HG03460 (cell line): ENCODE measurements around the gene SAMD13.

Experiments used
- ATAC-seq: cut with Tn5 transposase; IDR thresholded peaks from one replicate; pipeline ENCODE4 v1.9.1; 2021; ENCODE audit not compliant: unreplicated experiment

Gene SAMD13

DNA sequence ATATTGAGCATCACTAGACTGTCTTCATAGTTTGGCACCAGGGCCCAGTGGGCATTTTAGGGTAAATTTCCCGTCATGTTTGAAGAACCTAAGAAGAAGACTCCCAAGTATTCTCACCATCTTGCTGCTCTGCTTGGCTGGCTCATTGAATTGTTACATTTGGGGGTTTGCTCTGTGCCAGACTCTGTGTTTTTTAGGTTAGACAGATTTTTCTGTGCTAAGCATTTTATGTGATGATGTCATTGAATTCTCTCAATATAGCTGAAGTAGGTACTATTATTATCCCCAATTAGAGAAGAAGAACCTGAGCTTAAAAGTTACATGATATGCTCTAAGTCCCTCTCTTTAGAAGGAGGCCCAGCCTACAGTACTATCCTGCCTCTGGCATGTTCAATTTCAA lies 68.8 kb downstream of the SAMD13 start:
- ATAC-seq: no peak

DNA sequence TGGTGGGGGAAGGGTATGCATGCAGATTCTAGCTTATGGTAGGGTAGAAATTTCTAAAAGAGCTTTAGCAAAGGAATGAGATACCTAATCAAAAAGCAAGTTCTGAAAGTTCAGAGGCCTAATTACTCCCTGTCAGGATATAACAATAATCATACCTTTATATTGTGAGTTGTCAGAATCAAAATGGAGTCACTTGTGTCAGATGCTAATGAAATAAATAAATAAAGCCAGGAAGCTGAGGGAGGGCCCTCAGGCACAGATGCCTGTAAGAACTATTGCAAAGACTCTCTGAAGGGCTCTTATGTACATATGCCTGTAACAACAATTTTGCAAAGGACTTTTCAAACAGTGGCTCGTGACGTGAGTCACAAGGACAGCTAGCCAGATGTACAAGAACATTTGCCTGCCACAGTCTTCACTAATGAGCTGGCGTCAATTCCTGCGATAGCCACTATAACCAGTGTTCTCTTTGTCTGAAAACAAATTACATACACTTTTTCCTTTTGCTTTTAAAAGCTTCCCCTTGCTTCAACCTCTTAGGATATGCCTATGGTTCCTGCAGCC lies 69.4 kb downstream of the SAMD13 start:
- no peak for ATAC-seq

DNA sequence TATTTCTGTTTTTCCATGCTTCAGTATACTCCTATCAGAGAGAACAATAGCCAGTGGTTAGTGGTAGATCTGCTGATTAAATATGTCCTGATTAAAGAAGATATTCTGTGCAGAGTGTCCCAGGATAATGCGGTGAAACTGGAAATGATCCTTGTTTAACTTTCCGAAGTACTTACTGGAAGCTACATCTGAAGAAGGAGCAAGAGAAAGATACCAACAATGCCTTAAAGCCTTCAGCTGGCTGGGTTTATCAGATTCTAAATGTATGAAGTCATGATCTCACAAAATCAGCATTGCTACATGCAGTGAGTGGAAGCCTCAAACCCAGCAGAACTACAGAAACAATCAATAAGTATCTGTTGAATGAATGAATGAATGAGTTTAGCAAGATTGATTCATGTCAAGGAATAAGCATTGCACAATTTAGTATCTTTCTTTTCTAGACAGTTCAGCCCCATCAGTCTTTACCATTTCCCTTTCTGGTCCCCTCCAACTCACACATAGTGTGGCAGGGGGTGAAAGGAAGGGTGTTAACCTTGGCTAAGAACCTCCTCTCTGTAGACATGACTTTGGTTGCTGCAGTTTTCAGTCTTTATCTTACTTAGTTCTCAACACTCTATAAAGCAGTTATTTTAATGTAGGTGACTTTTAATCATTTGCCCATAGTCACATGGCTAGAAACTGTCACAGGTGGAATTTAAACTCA lies 72.1 kb downstream of the SAMD13 start:
- ATAC-seq: no peak

DNA sequence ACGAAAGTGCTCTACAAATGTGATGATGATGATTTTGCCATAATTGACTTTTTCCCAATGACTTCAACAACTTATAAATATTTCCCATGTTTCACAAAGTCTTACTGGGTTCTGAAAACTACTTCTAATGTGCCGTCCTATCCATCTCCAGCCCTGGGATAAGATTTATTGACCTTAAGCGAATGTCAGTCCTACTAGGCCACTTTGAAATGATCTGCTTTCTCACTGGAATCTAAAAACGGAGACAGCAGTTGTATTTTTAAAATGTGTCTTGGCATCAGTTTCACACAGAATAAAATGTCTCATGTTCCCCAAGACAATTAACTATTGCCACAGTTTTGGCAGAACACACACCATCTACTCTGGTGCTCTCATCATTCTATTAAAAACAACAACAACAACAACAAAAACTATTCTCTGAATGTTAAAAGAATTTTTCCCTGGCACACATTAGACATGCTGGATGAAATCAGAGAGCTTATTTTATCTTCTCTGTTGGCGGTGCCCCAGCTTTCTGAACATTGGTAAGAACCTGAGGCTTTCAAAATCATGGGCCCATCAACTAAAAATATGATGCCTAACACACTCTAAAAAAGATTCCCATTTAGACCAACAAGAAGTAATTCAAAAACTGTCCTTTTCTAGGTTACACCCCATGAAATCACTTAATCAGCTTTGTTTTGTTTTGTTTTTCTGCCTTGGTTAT lies 73.6 kb downstream of the SAMD13 start:
- no peak for ATAC-seq

DNA sequence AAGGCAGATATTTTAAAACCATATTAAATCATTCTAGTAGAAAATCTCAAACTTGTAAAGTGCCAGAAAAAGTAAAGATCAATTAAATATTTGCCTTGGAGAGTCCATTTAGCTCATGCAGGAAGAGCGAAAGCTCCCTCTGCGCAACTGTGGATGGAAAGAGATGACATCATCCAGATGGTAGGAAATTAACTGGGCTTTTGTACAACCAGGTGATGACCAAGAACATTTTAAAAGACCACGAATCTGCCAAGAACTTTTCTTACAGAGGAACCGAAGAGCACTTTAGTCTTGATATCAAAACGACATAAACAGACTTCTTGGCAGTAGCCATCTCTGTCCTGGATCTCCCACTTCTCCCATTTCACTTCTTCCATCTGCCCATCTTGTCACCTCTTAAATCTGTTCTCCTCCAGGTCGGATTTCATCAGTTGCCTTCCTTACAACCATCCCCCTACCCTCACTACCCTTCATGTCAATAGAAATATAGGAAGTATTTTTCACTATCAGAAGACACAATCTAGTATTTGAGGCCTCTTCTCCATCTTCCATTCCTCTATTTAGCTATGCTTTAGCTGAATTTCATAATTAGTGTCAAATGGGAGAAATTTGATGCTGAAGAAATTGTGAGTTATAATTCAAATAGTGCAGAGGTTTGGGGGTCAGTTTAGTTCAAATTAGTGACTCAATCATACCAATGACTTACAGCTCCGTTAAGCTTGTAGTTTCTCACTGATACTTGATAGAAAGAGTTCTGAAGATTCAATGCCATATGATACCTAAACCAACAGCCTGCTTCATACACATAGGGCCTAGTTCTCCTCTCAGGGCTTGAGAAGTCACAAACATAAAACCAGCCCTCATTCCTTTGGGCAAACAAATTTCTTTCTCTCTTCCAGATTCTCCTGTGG lies 74.7 kb downstream of the SAMD13 start:
- ATAC-seq: no peak

DNA sequence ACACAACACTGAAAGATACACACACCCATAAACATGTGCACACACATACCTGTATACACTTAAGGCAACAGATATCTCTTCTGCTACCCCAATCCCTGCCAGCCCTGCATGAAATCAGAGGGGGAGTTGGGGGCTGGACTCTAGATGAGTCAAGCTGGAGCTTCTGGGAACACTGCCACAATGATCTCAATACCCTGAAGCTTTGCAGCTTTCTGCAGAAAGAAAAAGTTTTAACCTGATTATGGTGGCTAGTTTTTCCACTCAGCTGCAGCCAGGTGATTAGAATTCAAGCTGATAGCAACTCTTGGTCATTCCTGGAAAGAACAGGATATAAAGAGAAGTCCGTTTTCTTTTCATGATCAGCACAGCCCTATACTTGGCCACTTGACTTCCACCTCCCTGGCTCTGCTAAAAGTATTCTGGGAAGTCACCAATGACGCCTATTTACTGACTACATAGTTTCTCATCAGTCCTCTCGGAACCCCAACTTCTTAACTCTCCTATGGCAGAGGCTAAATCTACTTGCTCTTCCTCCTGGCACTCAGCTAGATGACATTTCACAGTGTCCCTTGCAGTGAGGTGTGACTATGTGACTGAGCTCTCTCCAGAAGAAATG lies 76.1 kb downstream of the SAMD13 start:
- ATAC-seq: no peak

DNA sequence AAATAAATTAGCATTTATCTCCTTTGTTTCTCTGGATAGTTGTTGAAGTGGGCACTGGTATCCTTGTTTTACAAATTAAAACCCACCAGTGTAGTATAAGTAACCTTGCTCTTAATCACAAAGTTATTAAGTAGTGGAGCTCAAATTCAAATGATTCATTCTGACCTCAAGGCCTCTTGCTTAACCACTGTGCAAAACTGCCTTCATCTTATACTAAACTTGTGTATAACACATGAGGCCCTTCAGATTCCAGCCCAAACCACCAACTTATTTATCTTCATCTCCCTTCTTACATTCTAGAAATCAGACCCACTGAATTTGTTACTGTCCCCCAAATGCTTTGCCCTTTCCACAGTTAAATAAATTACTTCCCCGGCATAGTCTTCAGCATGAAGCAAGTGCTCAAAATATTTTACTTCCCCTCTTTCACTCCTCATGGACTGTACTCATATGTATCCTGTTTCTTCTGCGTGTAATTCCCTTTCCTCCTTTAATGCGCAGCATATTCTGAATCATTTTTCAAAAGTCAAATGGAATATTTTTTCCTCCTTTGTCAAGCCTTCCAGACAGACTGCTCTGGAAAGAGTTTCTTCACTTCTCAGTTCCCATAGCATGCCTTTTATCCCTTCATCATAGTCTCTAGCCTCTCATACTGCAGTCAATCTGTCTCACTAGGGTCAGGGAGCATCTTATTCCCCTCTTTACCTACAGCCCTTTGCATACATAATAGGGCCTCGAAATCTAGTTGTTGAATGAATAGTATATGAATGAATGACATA lies 77.8 kb downstream of the SAMD13 start:
- no peak for ATAC-seq

DNA sequence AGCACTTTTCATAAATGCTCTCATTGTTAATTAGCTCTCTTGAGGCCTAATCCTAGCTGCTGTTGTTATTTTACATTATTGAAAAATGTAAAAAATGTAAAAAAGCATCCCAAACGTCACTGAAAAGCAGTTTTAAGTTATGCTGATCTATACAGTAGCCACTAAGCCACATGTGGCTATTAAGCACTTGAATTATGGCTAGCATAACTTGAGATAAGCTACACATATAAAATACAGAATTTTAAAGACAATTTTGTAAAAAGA lies 78.3 kb downstream of the SAMD13 start:
- ATAC-seq: no peak

DNA sequence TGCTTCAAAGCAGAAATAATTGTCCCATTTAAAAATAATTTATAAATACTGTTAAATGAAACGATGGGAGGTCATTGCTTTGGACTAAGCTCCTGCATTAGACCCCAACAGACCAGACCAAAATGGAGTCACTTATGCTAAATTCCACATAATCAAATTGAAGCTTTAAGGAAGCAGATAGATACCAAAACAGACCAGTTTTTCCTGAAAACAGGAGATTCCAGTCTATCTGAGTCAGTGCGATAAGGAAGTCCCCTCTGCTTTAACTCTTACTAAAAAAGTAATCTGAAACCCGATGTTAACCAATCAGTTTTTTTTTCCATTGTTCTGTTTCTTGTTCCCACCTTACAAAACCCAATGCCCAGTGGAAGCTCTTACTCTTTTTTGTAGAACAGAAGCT lies 80.6 kb downstream of the SAMD13 start:
- ATAC-seq: no peak

DNA sequence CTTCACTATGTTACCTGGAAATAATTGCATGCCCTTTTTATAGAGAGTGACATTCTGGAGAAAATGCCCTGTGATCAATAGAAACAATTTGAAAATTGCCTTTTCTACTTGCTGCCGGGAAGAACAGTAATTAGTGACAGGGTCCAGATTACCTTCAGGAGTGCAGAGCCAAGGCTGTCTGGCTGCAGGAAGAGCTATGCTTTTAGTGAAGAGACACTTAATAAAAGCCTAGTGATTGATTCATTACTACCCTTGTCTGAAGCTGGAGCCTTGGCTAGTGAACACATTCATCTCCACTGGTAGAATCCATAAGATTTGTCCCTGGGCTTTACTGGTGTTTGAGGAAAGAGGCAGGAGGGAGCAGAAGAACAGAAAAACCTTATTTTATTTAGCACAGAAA lies 83.8 kb downstream of the SAMD13 start:
- no peak for ATAC-seq

DNA sequence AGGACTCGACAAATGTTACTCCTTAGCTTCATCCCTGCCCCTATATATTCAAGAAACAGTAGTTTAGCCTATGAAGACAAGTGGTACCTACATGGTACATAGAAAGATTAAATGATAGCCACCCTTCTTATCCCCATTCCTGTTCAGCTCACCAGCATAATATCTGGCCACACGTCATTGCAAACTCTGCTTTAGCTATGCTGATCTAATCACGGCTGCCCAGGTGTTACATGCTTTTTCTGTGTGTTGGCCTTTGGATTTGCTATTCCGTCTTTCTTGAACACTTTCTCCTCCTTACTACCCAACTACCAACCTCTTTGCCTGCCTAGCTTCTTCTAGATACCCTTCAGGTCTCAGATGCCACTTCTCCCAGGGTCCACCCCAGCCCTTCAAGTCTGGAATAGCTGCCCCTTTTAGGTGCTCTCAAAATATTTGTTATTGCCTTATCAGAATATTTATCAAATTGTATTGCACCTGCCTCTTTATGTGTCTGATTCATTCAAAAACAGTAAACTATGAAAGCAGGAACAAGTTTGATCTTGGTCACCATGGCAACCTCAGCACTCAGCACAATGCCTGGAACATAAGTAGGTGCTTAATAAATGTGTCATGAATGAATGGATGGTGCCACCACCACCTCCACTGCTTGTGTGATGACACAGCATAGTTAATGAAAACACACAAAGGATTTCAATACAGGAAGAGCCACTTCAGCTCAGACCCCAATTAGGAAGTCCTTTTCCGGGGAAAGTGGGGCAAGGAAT lies 85.4 kb downstream of the SAMD13 start:
- no peak for ATAC-seq

DNA sequence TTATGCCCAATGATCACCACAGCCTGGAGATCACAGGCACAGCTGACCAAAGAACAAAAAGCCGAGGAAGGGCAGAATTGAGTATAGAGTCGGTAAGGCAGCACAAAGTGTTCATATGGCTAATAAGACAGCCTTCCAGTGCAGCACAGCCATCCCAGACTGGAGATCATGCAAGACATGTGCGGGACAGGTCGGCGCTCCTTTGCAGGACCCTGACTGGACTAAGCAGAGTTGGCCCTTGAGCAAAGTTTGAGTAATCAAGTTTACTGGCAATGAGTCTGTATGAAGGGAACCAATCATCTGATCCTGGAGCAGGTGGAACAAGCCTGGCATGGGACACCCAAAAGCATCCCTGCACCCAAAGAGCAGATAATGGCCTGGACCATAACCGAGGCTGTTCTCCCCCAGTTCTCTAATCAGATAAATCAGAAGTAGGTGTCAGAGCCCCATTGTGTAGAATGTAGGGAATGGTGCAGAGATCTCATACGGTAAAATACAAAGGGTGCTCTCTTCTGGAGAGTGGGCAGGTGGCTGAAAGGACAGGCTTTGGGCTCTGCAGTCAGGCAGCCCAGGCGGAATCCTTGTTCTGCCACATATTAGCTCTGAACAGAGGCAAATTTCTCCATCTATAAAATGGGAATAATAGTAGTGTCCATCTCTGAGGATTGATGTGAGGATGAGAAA lies 86.1 kb downstream of the SAMD13 start:
- no peak for ATAC-seq

DNA sequence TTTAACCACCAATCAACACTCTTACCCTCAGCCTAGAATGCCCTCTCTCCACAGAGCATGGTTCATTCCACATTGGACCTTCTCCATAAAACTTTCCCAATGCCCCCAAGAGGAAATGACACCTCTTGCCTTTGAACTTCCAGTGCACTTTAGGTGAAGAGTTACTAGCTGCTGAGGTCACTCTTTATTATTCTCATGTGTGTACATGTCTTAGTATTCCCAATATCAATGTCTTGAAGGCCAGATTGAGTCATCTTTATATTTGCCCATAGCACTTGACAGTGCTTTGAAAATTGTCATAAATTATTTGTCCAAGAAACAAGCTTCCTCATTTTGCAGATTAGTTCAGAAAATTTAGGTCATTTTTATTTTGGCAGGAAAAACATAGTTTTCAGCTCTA lies 88.7 kb downstream of the SAMD13 start:
- no peak for ATAC-seq

DNA sequence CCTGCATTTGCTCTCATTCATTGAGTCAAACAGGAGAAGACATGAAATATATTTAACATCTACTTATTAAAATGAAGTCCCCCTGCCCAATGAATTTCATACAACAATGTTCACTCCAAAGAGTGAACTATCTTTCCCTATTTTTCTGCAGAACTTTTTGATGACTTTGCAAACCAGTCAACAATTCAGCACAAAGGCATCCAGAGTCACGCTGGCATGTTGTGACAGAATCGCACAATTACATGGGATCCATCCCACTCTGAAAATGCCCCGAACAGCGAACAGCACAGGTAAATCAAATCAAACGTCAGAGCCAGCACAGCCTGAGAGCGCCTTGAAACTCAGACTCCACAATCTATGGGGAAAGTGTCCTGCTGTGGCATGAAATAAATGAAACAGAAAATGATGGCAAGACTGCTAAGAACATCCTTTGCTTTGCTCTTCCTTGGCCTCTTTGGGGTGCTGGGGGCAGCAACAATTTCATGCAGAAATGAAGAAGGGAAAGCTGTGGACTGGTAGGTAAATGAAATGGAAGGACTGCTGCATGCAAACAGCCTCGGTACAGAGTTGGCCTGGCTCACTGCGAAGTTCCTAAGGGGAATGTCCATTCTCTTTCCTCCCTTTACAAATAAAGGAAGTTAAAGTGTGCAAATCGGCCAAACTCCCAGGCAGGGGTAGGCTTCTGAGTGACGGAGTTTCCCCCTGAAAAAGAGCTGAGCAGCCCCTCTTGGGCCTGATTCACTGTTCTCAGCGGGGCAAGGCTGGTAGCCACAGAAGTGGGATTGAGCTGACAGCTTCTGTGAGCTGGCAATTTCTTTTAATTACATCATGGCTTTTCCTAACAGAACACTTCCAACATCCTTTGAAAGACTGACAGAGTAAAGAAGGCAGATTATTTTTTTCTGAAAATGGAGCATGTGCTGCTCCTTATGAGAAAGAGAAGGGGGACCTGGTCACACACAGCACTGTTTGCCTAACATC lies 97.0 kb downstream of the SAMD13 start, which contains the start of gene DNASE2B:
Gene DNASE2B (plus strand): TSS at position 310 of the 981 bp plus-strand sequence. CDS start 81 bp downstream, at position 391.
- no peak for ATAC-seq
